Cardiac muscle cell (in vitro differentiated cells and primary cell): ENCODE results near the gene ARHGEF3. TPM values are rescaled to one million over a fixed set of nuclear protein-coding genes. Genes with fewer than 3 reads are reported as not detected.

ENCODE experiments used
- DNase-seq, 2 donors: peaks; one replicate each; pipeline versions ENCODE4 v3.0.0 to v3.0.0-alpha.2; 2010 to 2017; ENCODE audit warnings: low read depth in 1 of 2, low spot score in 1 of 2
- H3K27ac ChIP-seq: fragments of 200-600 bp; sonication (generic); 2 replicates; pipeline ENCODE4 v1.5.1; 2016
- H3K27me3 ChIP-seq: fragments of 200-600 bp; sonication (generic); 2 replicates; pipeline ENCODE4 v1.6.0; 2016; ENCODE audit warnings: control low read depth
- H3K36me3 ChIP-seq: fragments of 200-600 bp; sonication (generic); 2 replicates; pipeline ENCODE4 v1.5.1; 2016; ENCODE audit warnings: control low read depth
- H3K4me1 ChIP-seq: fragments of 200-600 bp; sonication (generic); 2 replicates; pipeline ENCODE4 v1.8.1; 2017; ENCODE audit warnings: low read depth, mild to moderate bottlenecking, mixed run types
- H3K4me3 ChIP-seq: fragments of 200-600 bp; sonication (generic); 2 replicates; pipeline ENCODE4 v1.5.1; 2016; ENCODE audit warnings: mild to moderate bottlenecking
- H3K9me3 ChIP-seq: fragments of 200-600 bp; sonication (generic); 2 replicates; pipeline ENCODE4 v1.5.1; 2017; ENCODE audit warnings: low read depth, mild to moderate bottlenecking, control low read depth
- CTCF ChIP-seq: IDR thresholded peaks from 2 replicates; pipeline ENCODE4 v1.5.1; 2012; ENCODE audit warnings: low read depth, mild to moderate bottlenecking, low read length
- polyA plus RNA-seq: library from polyadenylated mRNA; unstranded; fragments of >200 nt; fragmentation: Nextera tagmentation; extraction: Ambion mirVana; gene quantifications from 2 replicates; pipeline ENCODE4 v1.2.1, GENCODE V29; 2016
- total RNA-seq: library from RNA; depleted of rRNA; stranded (reverse); fragments of >200 nt; gene quantifications from 2 replicates; pipeline ENCODE4 v1.2.3, GENCODE V29; 2016

The ARHGEF3 gene
- total and polyA plus RNA-seq, 2 experiments from 2014 or later: 9.3 to 12.8 TPM

GRCh38 chr3:56833022-56833421 is 31.3 kb upstream of the ARHGEF3 start:
- Histone ChIP-seq H3K27ac (no peak overlapping the region), H3K36me3 (no peaks in the 10 kb centered on the region), H3K4me1 (no peaks in the 10 kb centered on the region), H3K9me3 (no peaks in the 10 kb centered on the region), H3K27me3 (no peaks in the 10 kb centered on the region), H3K4me3 (no peak overlapping the region)
- no peak for TF ChIP-seq CTCF
- no peak for DNase-seq

DNA sequence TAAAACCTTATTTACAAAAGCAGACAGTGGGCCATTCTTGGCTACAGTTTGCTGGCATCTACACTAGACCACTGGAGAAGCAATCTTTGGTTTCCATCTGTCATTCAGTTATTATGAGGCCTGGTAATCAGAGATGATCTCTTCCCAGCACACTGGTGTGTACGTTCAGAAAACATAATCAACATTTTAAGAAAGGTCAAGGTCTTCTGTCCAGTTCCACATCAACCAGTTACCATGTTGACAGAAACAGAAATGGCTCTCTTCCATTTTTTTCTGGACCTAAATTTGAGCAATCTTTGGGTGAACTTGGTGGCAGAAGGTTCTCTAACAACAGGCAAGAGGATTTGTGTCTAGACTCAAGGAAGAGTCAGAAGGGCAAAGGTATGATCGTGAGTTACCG is 29.8 kb upstream of the ARHGEF3 start:
- no peaks in the 10 kb centered on the region for H3K4me1 ChIP-seq
- no peaks in the 10 kb centered on the region for H3K9me3 ChIP-seq
- H3K27ac ChIP-seq: no peak overlapping the region
- H3K27me3 ChIP-seq: no peaks in the 10 kb centered on the region
- H3K36me3 ChIP-seq: no peaks in the 10 kb centered on the region
- H3K4me3 ChIP-seq: no peak overlapping the region
- no peak for DNase-seq
- no peak for TF ChIP-seq CTCF

DNA sequence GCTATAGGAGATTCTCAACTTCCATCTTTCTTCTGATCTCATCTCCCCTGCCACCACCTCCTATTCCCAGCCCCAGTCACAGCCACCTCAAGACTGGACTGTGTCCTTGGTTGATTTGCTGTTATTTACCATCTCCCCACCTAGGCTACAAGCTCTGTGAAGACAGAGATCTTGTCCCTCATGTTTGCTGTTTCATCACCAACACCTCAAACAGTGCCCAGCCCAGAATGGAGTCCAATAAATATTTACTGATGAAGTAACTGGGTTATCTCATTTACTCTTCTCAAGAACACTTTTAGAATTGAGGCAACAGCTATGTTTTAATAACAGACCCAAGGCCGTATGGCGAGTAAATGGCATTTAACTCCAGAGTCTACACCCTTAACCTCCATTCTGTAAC is 29.1 kb upstream of the ARHGEF3 start:
- Histone ChIP-seq H3K27me3 (no peaks in the 10 kb centered on the region), H3K4me3 (no peak overlapping the region), H3K9me3 (no peaks in the 10 kb centered on the region), H3K36me3 (no peaks in the 10 kb centered on the region), H3K4me1 (no peaks in the 10 kb centered on the region), H3K27ac (no peak overlapping the region)
- no peak for DNase-seq
- no peak for TF ChIP-seq CTCF

DNA sequence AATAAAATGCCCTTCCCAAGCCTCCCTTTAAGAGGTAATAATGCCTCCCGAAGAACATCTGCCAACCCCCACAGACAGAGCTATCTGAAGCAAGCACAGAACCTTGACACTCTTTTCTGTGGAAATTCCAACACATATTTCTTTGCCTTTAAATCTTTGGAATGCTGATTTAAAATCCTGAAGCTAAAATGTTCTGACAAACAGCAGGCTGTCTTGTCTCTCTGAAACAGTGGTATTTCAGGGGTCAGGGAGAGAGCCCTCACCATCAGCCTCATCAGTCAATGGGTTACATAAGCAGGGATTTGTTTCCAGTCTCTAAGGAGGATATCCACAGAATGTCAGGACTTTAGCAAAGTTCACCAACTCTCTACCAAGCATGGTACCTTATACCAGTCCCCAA is 27.8 kb upstream of the ARHGEF3 start:
- Histone ChIP-seq H3K36me3 (no peaks in the 10 kb centered on the region), H3K27me3 (no peaks in the 10 kb centered on the region), H3K4me1 (no peaks in the 10 kb centered on the region)

GRCh38 chr3:56826831-56827722 is 25.3 kb upstream of the ARHGEF3 start:
- Histone ChIP-seq H3K36me3 (no peaks in the 10 kb centered on the region), H3K27ac (no peak overlapping the region), H3K4me3 (no peak overlapping the region), H3K27me3 (no peaks in the 10 kb centered on the region), H3K9me3 (no peaks in the 10 kb centered on the region), H3K4me1 (peaks cover 9% of the 10 kb centered on the region)
- TF ChIP-seq CTCF: no peak
- peak in 1 of 2 donors; percentile 52 for DNase-seq

More for the DNA sequence above, 27.8 kb upstream of the ARHGEF3 start:
- H3K9me3 ChIP-seq: no peaks in the 10 kb centered on the region
- no peak overlapping the region for H3K4me3 ChIP-seq
- no peak for TF ChIP-seq CTCF
- H3K27ac ChIP-seq: no peak overlapping the region
- no peak for DNase-seq
